Activated T-helper 2 cell treated with anti-CD3 and anti-CD28 coated beads, Interferon-gamma antibody, Interleukin-2, Interleukin-4, amounts not matched to agents 10 μg/mL and 5 μg/mL and 100 μg/mL, durations not matched to agents 14 hours and 24 hours and 36 hours (primary cell): ENCODE measurements around the gene LURAP1L. TPM values are rescaled to one million over a fixed set of nuclear protein-coding genes. Genes with fewer than 3 reads are reported as not detected.

Experiments used
- DNase-seq: peaks from one replicate; pipeline ENCODE4 v3.0.0; 2021; ENCODE audit warnings: low spot score
- H3K27ac Mint-ChIP-seq: one replicate; pipeline ENCODE4 v1.8.0; 2021; ENCODE audit warnings: mixed read lengths
- H3K27me3 Mint-ChIP-seq: one replicate; pipeline ENCODE4 v1.8.0; 2021; ENCODE audit warnings: low read depth, mixed read lengths
- H3K36me3 Mint-ChIP-seq: one replicate; pipeline ENCODE4 v1.8.0; 2021; ENCODE audit warnings: low read depth, mixed read lengths
- H3K4me1 Mint-ChIP-seq: one replicate; pipeline ENCODE4 v1.8.0; 2021; ENCODE audit warnings: low read depth, mixed read lengths
- H3K4me3 Mint-ChIP-seq: one replicate; pipeline ENCODE4 v1.8.0; 2021; ENCODE audit warnings: low read depth, mild to moderate bottlenecking, moderate library complexity, mixed read lengths
- H3K9me3 Mint-ChIP-seq: one replicate; pipeline ENCODE4 v1.8.0; 2021; ENCODE audit warnings: mixed read lengths
- intact Hi-C: fragments of 100-400 bp; cut with micrococcal nuclease; formaldehyde crosslinking; loops from one replicate; pipeline ENCODE4 v1.15.1; 2023
- total RNA-seq: library from RNA; stranded (reverse); gene quantifications from 2 replicates; pipeline ENCODE4 v1.2.3, GENCODE V29; 2022

LURAP1L gene
- total RNA-seq, 1 donor from 2014 or later, result not detected

- H3K36me3 Mint-ChIP-seq, result no peaks in the 10 kb centered on the region
- H3K27ac Mint-ChIP-seq, result no peak overlapping the region
- H3K9me3 Mint-ChIP-seq, result peaks cover 4% of the 10 kb centered on the region
- no peak for DNase-seq
- H3K27me3 Mint-ChIP-seq, result no peaks in the 10 kb centered on the region
- no peak overlapping the region for H3K4me3 Mint-ChIP-seq
- intact Hi-C loops, result no loop called here
- no peaks in the 10 kb centered on the region for H3K4me1 Mint-ChIP-seq
These were observed 47.3 kb downstream of the LURAP1L start for GRCh38 chr9:12822111-12822510.

DNA sequence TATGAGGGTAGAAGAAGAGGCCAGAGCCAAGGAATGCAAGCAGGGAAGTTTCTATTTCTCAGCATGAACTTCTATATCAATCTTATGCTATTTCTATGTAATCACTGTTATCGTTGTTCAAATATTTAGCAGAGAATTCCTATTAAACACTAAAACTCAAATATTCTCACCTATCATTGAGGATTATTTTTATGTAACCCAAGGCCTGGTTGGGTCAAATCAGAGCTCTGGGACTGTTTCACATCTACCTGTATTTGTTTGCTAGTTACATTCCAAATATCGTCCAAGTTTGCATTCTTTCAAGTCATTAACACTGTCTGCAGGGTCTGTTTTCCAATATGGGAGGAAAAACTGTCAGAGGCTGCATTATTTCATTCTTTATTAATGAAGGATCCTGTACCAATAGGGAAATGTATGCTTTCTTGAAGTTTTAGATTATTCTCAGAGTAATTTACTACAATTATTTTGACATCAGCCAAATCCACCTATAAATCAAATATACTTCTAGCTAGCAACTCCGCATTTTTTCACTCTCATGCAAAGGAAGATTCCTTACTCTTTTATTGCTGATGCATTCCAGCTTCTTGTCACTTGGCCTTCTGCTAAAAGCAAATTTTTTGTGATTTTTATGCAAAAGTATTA lies 52.2 kb downstream of the LURAP1L start:
- peaks cover 9% of the 10 kb centered on the region for H3K9me3 Mint-ChIP-seq
- H3K27ac Mint-ChIP-seq, result no peak overlapping the region
- no peaks in the 10 kb centered on the region for H3K27me3 Mint-ChIP-seq
- intact Hi-C loops, result no loop called here
- H3K36me3 Mint-ChIP-seq, result no peaks in the 10 kb centered on the region
- no peak overlapping the region for H3K4me3 Mint-ChIP-seq
- no peaks in the 10 kb centered on the region for H3K4me1 Mint-ChIP-seq
- DNase-seq, result no peak

- Mint-ChIP-seq H3K4me3 (no peak overlapping the region), H3K4me1 (no peaks in the 10 kb centered on the region), H3K27ac (no peak overlapping the region), H3K36me3 (no peaks in the 10 kb centered on the region), H3K9me3 (peaks cover 41% of the 10 kb centered on the region), H3K27me3 (no peaks in the 10 kb centered on the region)
- intact Hi-C loops, result no loop called here
- DNase-seq, result no peak
These were observed 58.9 kb downstream of the LURAP1L start for GRCh38 chr9:12833701-12834100.

GRCh38 chr9:12838546-12838945 lies 63.7 kb downstream of the LURAP1L start:
- Mint-ChIP-seq H3K9me3 (peaks cover 45% of the 10 kb centered on the region), H3K4me1 (no peaks in the 10 kb centered on the region), H3K27ac (no peak overlapping the region), H3K27me3 (no peaks in the 10 kb centered on the region), H3K36me3 (no peaks in the 10 kb centered on the region), H3K4me3 (no peak overlapping the region)
- intact Hi-C loops, result no loop called here
- DNase-seq, result no peak

- H3K9me3 Mint-ChIP-seq, result peaks cover 30% of the 10 kb centered on the region
- no peaks in the 10 kb centered on the region for H3K27me3 Mint-ChIP-seq
- no peaks in the 10 kb centered on the region for H3K36me3 Mint-ChIP-seq
- H3K27ac Mint-ChIP-seq, result no peak overlapping the region
- no peak overlapping the region for H3K4me3 Mint-ChIP-seq
- no peak for DNase-seq
- intact Hi-C loops, result no loop called here
- H3K4me1 Mint-ChIP-seq, result no peaks in the 10 kb centered on the region
These were observed 68.9 kb downstream of the LURAP1L start for GRCh38 chr9:12843735-12844134.

- Mint-ChIP-seq H3K4me1 (no peaks in the 10 kb centered on the region), H3K36me3 (no peaks in the 10 kb centered on the region), H3K4me3 (no peak overlapping the region), H3K9me3 (peaks cover 35% of the 10 kb centered on the region), H3K27me3 (no peaks in the 10 kb centered on the region), H3K27ac (no peak overlapping the region)
- intact Hi-C loops, result no loop called here
- no peak for DNase-seq
These were observed 71.2 kb downstream of the LURAP1L start for GRCh38 chr9:12846035-12846434.

DNA sequence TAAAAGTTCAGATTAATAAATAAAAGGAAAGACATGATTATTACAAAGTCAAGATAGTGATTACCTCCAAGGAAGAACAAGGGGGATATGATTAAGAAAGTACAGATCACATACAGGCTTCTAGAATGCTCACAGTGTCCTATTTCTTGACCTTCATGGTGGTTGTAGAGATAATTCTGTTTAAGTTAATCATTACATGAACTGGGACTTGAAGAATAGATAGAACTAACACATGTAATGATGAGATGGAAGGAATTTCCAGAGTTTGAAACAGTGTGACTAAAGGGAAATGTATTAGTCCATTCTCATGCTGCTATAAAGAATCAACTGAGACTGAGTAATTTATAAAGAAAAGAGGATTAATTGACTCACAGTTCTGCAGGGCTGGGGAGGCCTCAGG lies 72.7 kb downstream of the LURAP1L start:
- Mint-ChIP-seq H3K27me3 (no peaks in the 10 kb centered on the region), H3K4me3 (no peak overlapping the region), H3K9me3 (peaks cover 28% of the 10 kb centered on the region), H3K4me1 (no peaks in the 10 kb centered on the region), H3K27ac (no peak overlapping the region), H3K36me3 (no peaks in the 10 kb centered on the region)
- intact Hi-C loops, result no loop called here
- DNase-seq, result no peak

DNA sequence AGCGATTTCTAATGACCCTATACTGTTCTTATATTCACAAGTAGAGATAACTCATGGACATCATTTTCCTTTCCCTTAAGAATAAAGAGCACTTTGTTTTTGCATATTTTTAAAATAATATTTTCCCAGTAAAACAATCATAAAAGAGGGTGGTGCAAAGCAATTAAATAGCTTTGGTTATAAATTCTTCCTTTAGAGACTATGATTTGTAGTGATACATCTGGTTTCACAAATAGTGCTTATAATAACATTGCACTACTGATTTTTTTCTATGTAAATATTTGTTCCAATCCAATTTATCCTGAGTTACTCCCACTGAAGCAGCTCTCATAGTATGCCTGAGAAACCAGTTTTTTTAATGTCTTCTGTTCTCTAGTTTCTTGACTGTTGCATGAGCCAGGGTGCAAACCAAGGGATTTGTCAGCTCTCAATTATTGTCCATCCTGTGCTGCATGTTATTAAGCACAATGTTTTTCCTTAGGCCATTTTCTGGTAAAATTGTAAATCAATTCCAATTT lies 74.7 kb downstream of the LURAP1L start:
- Mint-ChIP-seq H3K4me3 (no peak overlapping the region), H3K36me3 (no peaks in the 10 kb centered on the region), H3K4me1 (no peaks in the 10 kb centered on the region), H3K9me3 (peaks cover 37% of the 10 kb centered on the region), H3K27ac (no peak overlapping the region), H3K27me3 (no peaks in the 10 kb centered on the region)
- intact Hi-C loops, result no loop called here
- DNase-seq, result no peak

DNA sequence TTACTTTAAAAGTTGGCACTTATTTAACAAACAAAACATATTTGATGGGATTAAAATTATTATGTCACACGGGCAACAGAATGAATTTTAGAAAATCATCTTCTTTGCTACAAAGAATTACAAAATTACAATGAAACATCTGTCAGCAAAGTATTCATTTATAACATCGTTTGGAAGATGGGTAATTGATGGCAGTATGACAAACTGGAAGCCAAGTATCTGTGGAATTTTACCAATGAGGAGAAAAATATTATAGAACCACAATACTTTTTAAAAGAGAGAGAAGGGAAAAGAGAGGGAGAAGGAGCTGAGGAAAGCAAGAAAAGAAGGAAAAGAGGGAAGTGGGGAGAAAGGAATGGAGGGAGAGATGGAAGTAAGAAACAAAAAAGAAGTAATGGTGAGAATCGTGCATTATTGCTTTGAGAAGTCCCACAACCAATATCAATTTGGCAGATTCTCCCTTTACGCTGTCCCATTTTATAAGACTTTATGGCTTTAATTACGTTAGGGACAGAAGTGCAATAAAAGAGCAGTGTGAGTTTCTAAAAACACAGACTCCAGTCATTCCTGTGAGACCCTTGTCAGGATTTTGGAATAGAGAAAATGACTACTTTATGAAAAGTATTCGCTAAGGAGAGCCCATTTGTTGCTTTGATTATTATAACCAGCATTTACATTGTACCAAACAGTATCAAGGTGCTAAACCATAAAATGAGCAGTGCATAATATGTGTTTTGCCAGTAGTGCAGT lies 76.7 kb downstream of the LURAP1L start:
- Mint-ChIP-seq H3K4me1 (no peaks in the 10 kb centered on the region), H3K36me3 (no peaks in the 10 kb centered on the region), H3K9me3 (peaks cover 49% of the 10 kb centered on the region), H3K27ac (no peak overlapping the region), H3K27me3 (no peaks in the 10 kb centered on the region), H3K4me3 (no peak overlapping the region)
- DNase-seq, result no peak
- intact Hi-C loops, result no loop called here

- Mint-ChIP-seq H3K27ac (no peak overlapping the region), H3K9me3 (peaks cover 42% of the 10 kb centered on the region), H3K27me3 (no peaks in the 10 kb centered on the region), H3K4me3 (no peak overlapping the region), H3K36me3 (no peaks in the 10 kb centered on the region), H3K4me1 (no peaks in the 10 kb centered on the region)
- intact Hi-C loops, result no loop called here
- DNase-seq, result no peak
These were observed 78.2 kb downstream of the LURAP1L start for GRCh38 chr9:12853051-12853450.

- no peak for DNase-seq
- H3K4me3 Mint-ChIP-seq, result no peak overlapping the region
- intact Hi-C loops, result no loop called here
- no peaks in the 10 kb centered on the region for H3K36me3 Mint-ChIP-seq
- H3K9me3 Mint-ChIP-seq, result peaks cover 37% of the 10 kb centered on the region
- H3K27ac Mint-ChIP-seq, result no peak overlapping the region
- H3K27me3 Mint-ChIP-seq, result no peaks in the 10 kb centered on the region
- no peaks in the 10 kb centered on the region for H3K4me1 Mint-ChIP-seq
These were observed 79.4 kb downstream of the LURAP1L start for GRCh38 chr9:12854221-12854620.

DNA sequence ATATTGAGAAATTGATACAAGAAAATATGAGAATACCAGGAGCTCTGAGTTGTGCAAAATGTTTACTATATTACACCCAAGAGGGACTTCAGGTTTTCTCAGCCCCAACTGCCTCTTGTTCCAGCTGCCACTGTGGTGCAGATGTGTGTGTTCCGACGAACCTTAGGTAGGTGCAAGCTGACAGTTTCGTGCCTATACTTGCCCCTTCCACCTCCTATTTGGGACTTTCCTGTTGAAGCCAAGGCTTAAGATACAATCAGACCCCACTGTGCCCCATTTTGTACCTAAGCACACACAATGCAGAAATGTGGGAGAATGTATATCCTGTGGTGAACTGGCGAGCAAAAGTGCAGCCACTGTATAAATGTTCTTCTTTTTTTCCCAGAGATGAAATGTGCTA lies 80.2 kb downstream of the LURAP1L start:
- Mint-ChIP-seq H3K4me1 (no peaks in the 10 kb centered on the region), H3K9me3 (peaks cover 40% of the 10 kb centered on the region), H3K27ac (no peak overlapping the region), H3K36me3 (no peaks in the 10 kb centered on the region), H3K4me3 (no peak overlapping the region), H3K27me3 (no peaks in the 10 kb centered on the region)
- intact Hi-C loops, result no loop called here
- no peak for DNase-seq

- Mint-ChIP-seq H3K9me3 (peaks cover 34% of the 10 kb centered on the region), H3K36me3 (no peaks in the 10 kb centered on the region), H3K27ac (no peak overlapping the region), H3K27me3 (no peaks in the 10 kb centered on the region), H3K4me3 (no peak overlapping the region), H3K4me1 (no peaks in the 10 kb centered on the region)
- intact Hi-C loops, result no loop called here
- DNase-seq, result no peak
These were observed 81.8 kb downstream of the LURAP1L start for GRCh38 chr9:12856603-12857002.
